Epithelial cell of proximal tubule (primary cell): Measurements from ENCODE around the gene CTBP1. TPM values are rescaled to one million over a fixed set of nuclear protein-coding genes. Genes with fewer than 3 reads are reported as not detected.

ENCODE experiments used
- DNase-seq: peaks from one replicate; pipeline ENCODE4 v3.0.0-alpha.2; 2011; ENCODE audit warnings: low read depth
- H3K4me3 ChIP-seq: 2 replicates; pipeline ENCODE4 v1.5.1; 2011; ENCODE audit warnings: low read depth, mild to moderate bottlenecking, low read length
- CTCF ChIP-seq: conservative IDR thresholded peaks from 2 replicates; pipeline ENCODE4 v1.5.1; 2012; ENCODE audit warnings: low read depth, mild to moderate bottlenecking, low read length
- total RNA-seq: library from RNA; depleted of rRNA; stranded (reverse); fragments of >200 nt; gene quantifications from 2 replicates; pipeline ENCODE4 v1.2.3, GENCODE V29; 2015

CTBP1 gene
- total RNA-seq, 1 donor from 2014 or later = 334 TPM

GRCh38 chr4:1236103-1236641 is 12.8 kb downstream of the CTBP1 start:
- DNase-seq = no peak

GRCh38 chr4:1235381-1236102 is 13.4 kb downstream of the CTBP1 start:
- no peak for TF ChIP-seq CTCF
- DNase-seq = no peak
- H3K4me3 ChIP-seq = no peak overlapping the region

More at GRCh38 chr4:1236103-1236641, 12.8 kb downstream of the CTBP1 start:
- TF ChIP-seq CTCF = no peak
- H3K4me3 ChIP-seq = no peak overlapping the region

GRCh38 chr4:1234811-1235292 is 14.1 kb downstream of the CTBP1 start:
- TF ChIP-seq CTCF = no peak
- H3K4me3 ChIP-seq = no peak overlapping the region
- DNase-seq = no peak

GRCh38 chr4:1234309-1234695 is 14.6 kb downstream of the CTBP1 start:
- no peak for TF ChIP-seq CTCF
- no peak for DNase-seq
- H3K4me3 ChIP-seq = no peak overlapping the region

- TF ChIP-seq CTCF = peak; percentile 19
- H3K4me3 ChIP-seq = no peak overlapping the region
Observed at GRCh38 chr4:1233641-1234308, 15.2 kb downstream of the CTBP1 start.

GRCh38 chr4:1232661-1233621 is 16.0 kb downstream of the CTBP1 start:
- DNase-seq = no peak
- H3K4me3 ChIP-seq = no peak overlapping the region
- no peak for TF ChIP-seq CTCF

More at GRCh38 chr4:1233641-1234308, 15.2 kb downstream of the CTBP1 start:
- DNase-seq = no peak
